Measurements from ENCODE around the gene IL27RA.

DNA sequence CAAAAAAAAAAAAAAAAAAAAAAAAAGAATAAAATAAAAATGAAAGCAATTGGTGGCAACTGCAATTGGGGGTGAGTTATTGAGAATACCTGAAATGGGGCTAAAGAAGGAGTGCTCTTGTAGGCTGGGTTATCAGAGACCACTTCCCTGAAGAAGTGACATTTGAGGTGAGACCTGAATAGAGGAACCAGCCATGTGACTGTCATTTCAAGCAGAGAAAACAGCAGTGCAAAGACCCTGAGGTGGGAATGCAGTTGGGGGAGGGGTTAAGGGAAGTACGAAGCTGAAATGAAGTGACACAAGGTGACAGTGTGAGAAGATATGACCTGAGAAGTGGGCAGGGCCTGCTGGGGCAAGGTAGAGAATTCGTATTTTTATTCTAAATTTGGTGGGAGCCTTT, 34.6 kb downstream of the IL27RA start:
- TF ChIP-seq, protein P1, sequence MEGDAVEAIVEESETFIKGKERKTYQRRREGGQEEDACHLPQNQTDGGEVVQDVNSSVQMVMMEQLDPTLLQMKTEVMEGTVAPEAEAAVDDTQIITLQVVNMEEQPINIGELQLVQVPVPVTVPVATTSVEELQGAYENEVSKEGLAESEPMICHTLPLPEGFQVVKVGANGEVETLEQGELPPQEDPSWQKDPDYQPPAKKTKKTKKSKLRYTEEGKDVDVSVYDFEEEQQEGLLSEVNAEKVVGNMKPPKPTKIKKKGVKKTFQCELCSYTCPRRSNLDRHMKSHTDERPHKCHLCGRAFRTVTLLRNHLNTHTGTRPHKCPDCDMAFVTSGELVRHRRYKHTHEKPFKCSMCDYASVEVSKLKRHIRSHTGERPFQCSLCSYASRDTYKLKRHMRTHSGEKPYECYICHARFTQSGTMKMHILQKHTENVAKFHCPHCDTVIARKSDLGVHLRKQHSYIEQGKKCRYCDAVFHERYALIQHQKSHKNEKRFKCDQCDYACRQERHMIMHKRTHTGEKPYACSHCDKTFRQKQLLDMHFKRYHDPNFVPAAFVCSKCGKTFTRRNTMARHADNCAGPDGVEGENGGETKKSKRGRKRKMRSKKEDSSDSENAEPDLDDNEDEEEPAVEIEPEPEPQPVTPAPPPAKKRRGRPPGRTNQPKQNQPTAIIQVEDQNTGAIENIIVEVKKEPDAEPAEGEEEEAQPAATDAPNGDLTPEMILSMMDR (conservative IDR thresholded peaks at IDR 0.05; ENCODE audit: low read length), result no peak
- no peak for TF ChIP-seq EZH2phosphoT487 (IDR thresholded peaks at IDR 0.05; ENCODE audit: borderline replicate concordance)
